Astrocyte of the cerebellum (primary cell): ENCODE measurements around the gene CHAF1B.

ENCODE experiments used
- DNase-seq: peaks from one replicate; pipeline ENCODE4 v3.0.0-alpha.2; 2011; ENCODE audit warnings: low read depth
- H3K4me3 ChIP-seq: 2 replicates; pipeline ENCODE4 v1.5.1; 2011; ENCODE audit warnings: mild to moderate bottlenecking, low read depth, low read length, moderate library complexity
- in situ Hi-C: cut with HindIII; loops from 2 replicates; pipeline ENCODE4 v1.10.0; 2017; ENCODE audit warnings: low sequenced_read_pairs
- TF ChIP-seq, protein P1 (sequence below): IDR thresholded peaks from 2 replicates; pipeline ENCODE4 v1.5.1; 2012; ENCODE audit warnings: low read length, low read depth, moderate library complexity, mild to moderate bottlenecking; ENCODE audit errors: missing control alignments

CHAF1B gene

DNA sequence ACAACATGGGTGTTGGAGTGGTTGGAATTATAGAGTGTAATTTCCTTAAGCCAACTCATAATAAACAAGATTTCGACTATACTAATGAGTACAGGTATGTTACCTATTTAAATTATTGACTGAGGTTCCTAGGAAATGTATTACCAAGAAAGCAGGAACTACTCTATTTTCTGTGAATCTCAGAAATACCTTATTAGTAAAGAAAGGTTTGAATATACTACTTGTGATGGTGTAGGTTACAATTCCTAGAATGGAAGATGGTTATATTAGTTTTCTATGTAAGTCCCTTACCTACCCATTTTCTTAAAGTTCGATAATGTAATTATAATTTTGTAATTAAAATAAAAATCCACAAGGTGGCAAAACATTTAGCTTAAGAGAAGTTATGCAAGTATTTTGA is 35.9 kb upstream of the CHAF1B start:
- DNase-seq = no peak
- TF ChIP-seq, protein P1, sequence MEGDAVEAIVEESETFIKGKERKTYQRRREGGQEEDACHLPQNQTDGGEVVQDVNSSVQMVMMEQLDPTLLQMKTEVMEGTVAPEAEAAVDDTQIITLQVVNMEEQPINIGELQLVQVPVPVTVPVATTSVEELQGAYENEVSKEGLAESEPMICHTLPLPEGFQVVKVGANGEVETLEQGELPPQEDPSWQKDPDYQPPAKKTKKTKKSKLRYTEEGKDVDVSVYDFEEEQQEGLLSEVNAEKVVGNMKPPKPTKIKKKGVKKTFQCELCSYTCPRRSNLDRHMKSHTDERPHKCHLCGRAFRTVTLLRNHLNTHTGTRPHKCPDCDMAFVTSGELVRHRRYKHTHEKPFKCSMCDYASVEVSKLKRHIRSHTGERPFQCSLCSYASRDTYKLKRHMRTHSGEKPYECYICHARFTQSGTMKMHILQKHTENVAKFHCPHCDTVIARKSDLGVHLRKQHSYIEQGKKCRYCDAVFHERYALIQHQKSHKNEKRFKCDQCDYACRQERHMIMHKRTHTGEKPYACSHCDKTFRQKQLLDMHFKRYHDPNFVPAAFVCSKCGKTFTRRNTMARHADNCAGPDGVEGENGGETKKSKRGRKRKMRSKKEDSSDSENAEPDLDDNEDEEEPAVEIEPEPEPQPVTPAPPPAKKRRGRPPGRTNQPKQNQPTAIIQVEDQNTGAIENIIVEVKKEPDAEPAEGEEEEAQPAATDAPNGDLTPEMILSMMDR = no peak
- in situ Hi-C loops = no loop called here
- no peak overlapping the region for H3K4me3 ChIP-seq

DNA sequence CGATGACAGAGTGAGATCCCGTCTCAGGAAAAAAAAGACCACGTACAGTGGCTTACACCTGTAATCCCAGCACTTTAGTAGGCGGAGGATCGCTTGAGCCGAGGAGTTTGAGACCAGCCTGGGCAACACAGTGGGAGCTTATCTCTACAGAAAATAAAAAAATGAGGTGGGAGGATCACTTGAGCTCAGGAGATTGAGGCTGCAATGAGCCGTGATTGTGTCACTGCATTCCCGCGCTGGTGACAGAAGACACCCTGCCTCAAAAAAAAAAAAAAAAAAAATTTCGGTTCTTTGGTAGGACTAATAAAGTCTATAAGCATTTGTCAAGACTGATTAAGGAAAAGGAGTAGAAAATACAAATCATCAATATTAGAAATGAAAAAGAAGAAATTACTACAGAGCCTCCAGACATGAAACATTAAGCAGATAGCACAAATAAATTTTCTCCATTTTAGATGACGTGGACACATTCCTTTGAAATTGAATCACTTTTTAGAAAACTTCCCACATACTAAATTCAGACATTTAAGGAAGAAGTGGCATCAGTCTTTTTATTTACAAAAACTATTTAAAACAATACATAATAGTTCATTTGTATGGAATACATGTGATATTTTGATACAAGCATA is 34.8 kb upstream of the CHAF1B start:
- TF ChIP-seq, protein P1 = no peak
- in situ Hi-C loops = no loop called here
- DNase-seq = no peak
- H3K4me3 ChIP-seq = no peak overlapping the region

DNA sequence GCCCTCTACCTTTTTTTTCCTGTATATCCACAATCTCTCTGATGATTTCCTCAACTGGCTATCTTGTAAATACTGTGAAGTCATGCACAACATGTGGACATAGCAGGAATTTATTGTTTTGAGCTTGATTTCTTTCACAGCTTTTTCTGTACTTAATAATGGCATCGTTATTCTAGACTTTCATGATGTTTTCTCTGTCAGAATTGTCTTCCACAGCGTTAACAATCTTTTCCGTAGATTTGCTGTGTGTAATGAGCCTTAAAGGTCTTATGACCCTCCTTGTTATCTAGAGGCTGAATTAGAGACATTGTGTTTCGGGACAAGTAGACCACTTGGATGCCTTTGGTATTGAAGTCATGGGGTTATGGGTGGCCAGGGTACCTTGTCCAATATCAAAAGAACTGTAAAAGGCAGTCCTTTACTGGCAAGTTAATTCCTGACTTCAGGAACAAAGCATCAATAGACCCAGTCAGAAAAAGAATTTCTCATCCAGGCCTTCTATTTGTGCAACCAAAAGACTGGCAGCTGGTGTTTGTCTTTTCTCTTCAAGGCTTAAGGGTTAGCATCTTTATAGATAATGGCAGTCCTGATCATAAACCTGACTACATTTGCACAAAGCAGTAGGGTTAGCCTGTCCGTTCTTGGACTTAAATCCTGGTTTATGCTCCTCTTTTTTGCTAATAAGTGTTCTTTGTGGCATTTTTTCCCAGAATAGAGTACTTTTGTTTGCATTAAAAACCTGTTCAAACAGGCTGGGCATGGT is 30.1 kb upstream of the CHAF1B start:
- TF ChIP-seq, protein P1 = no peak
- in situ Hi-C loops = no loop called here
- no peak overlapping the region for H3K4me3 ChIP-seq
- no peak for DNase-seq

DNA sequence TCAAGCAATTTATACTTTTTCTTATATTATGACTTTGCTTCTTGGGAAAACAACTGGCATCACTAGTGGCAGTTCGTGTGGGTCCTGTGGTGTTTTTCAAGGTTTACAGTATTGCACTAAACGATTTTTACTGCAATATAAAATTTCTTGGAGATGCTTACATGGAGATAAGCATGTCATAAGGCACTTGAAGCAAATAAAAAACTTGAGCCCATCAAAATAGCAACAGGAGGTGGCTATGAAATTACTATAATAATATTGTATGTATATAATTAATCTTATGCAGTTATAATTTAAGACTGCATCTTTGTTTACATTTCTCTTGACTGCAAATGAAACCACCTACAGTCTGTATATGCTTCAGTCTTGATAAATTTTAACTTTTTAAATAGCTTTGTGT is 29.3 kb upstream of the CHAF1B start:
- no peak overlapping the region for H3K4me3 ChIP-seq
- TF ChIP-seq, protein P1 = no peak
- in situ Hi-C loops = no loop called here
- DNase-seq = no peak

DNA sequence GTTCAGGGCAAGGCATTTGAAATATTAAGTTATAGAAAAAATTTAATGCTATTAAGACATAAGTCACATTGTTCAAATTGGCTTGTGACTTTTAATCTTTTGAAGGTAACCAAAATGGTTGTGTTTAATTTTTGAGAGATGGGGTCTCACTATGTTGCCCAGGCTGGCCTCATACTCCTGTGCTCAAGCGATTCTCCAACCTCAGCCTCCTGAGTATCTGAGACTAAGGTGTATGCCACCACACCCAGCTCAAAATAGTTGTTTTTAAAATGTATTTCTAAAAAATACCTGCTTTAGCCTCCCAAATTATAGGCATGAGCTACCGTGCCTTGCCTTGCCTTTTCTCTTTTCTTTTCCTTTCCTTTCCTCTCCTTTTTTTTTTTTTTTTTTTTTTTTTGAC is 26.0 kb upstream of the CHAF1B start:
- in situ Hi-C loops = no loop called here
- H3K4me3 ChIP-seq = no peak overlapping the region
- TF ChIP-seq, protein P1 = no peak
- no peak for DNase-seq

DNA sequence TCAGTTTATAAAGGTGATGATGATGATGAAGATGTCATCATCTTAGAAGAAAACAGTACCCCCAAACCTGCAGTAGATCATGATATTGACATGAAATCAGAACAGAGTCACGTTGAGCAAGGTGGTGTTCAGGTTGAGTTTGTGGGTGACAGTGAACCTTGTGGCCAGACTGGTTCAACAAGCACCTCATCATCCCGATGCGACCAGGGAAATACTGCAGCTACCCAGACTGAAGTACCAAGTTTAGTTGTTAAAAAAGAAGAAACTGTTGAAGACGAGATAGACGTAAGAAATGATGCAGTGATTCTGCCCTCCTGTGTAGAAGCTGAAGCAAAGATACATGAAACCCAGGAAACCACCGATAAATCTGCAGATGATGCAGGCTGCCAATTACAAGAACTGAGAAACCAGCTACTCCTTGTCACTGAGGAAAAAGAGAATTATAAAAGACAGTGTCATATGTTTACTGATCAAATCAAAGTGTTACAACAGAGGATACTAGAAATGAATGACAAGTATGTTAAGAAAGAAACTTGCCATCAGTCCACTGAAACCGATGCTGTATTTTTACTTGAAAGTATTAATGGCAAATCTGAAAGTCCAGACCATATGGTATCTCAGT is 16.0 kb upstream of the CHAF1B start:
- H3K4me3 ChIP-seq = no peak overlapping the region
- TF ChIP-seq, protein P1 = no peak
- no peak for DNase-seq
- in situ Hi-C loops = loop anchor here (10.0 kb wide), 1 partner anchor 104 kb away; no protein-coding TSS in a partner anchor
